ENCODE results near the gene ADGRG1. TPM values are rescaled to one million over a fixed set of nuclear protein-coding genes. Genes with fewer than 3 reads are reported as not detected.

ADGRG1 gene
- total RNA-seq, 2 experiments from 2014 or later = not detected

GRCh38 chr16:57614536-57614935, 13.9 kb upstream of the ADGRG1 start:
- Histone ChIP-seq H2AFZ (ENCODE audit: low read length) (no peak overlapping the region), H3K79me2 (ENCODE audit: insufficient read depth, low read depth, low read length) (no peaks in the 10 kb centered on the region), H3K4me2 (ENCODE audit: low read length) (no peak overlapping the region), H3K27ac (ENCODE audit: low read depth, low read length, poor library complexity, severe bottlenecking) (no peak overlapping the region), H4K20me1 (ENCODE audit: insufficient read depth, low read length) (no peaks in the 10 kb centered on the region), H3K4me3 (ENCODE audit: low read depth, low read length, poor library complexity, severe bottlenecking) (no peak overlapping the region), H3K4me1 (ENCODE audit: insufficient read depth, low read length, poor library complexity, severe bottlenecking) (no peaks in the 10 kb centered on the region), H3K9me3 (ENCODE audit: low read length) (no peaks in the 10 kb centered on the region), H3K36me3 (ENCODE audit: insufficient read depth, low read length) (no peaks in the 10 kb centered on the region), H3K9me2 (ENCODE audit: insufficient read depth, low read length) (no peaks in the 10 kb centered on the region)
- ChIA-PET POLR2A (no interaction called here), CTCF (ENCODE audit: unreplicated experiment) (no interaction called here)
- no TSS peak for BruUV-seq (replicated peaks)
- intact Hi-C loops (cut with micrococcal nuclease; ENCODE audit: unreplicated experiment) = no loop called here
- DNase-seq (ENCODE audit: low spot score) = no peak
- TF ChIP-seq CTCF (conservative IDR thresholded peaks at IDR 0.05; ENCODE audit: low read length) = no peak
- no peak for TF ChIP-seq EZH2phosphoT487 (IDR thresholded peaks at IDR 0.05; ENCODE audit: borderline replicate concordance, low read depth, low read length)

- intact Hi-C loops (cut with micrococcal nuclease; ENCODE audit: unreplicated experiment) = no loop called here
- H3K27ac ChIP-seq (ENCODE audit: low read depth, low read length, poor library complexity, severe bottlenecking) = no peak overlapping the region
- no peak overlapping the region for H2AFZ ChIP-seq (ENCODE audit: low read length)
- H3K9me2 ChIP-seq (ENCODE audit: insufficient read depth, low read length) = no peaks in the 10 kb centered on the region
- DNase-seq (ENCODE audit: low spot score) = no peak
- BruUV-seq (replicated peaks) = no TSS peak
- ChIA-PET CTCF (ENCODE audit: unreplicated experiment) (no interaction called here), POLR2A (interaction anchor here (0.8 kb wide), 1 partner anchor 9 kb away, joined by 3 read pairs; no protein-coding TSS in a partner anchor)
- no peaks in the 10 kb centered on the region for H3K4me1 ChIP-seq (ENCODE audit: insufficient read depth, low read length, poor library complexity, severe bottlenecking)
- H4K20me1 ChIP-seq (ENCODE audit: insufficient read depth, low read length) = no peaks in the 10 kb centered on the region
- TF ChIP-seq EZH2phosphoT487 (IDR thresholded peaks at IDR 0.05; ENCODE audit: borderline replicate concordance, low read depth, low read length) (no peak), CTCF (conservative IDR thresholded peaks at IDR 0.05; ENCODE audit: low read length) (no peak)
- H3K4me2 ChIP-seq (ENCODE audit: low read length) = no peak overlapping the region
- H3K36me3 ChIP-seq (ENCODE audit: insufficient read depth, low read length) = no peaks in the 10 kb centered on the region
- H3K79me2 ChIP-seq (ENCODE audit: insufficient read depth, low read depth, low read length) = no peaks in the 10 kb centered on the region
- H3K4me3 ChIP-seq (ENCODE audit: low read depth, low read length, poor library complexity, severe bottlenecking) = no peak overlapping the region
- no peaks in the 10 kb centered on the region for H3K9me3 ChIP-seq (ENCODE audit: low read length)
Measured at GRCh38 chr16:57614944-57615343, 13.5 kb upstream of the ADGRG1 start.

GRCh38 chr16:57615813-57616212, 12.6 kb upstream of the ADGRG1 start:
- no peak for TF ChIP-seq EZH2phosphoT487 (IDR thresholded peaks at IDR 0.05; ENCODE audit: borderline replicate concordance, low read depth, low read length)
- TF ChIP-seq CTCF (conservative IDR thresholded peaks at IDR 0.05; ENCODE audit: low read length) = no peak
- H3K79me2 ChIP-seq (ENCODE audit: insufficient read depth, low read depth, low read length) = no peaks in the 10 kb centered on the region
- H3K9me2 ChIP-seq (ENCODE audit: insufficient read depth, low read length) = no peaks in the 10 kb centered on the region
- POLR2A ChIA-PET = interaction anchor here (0.7 to 0.8 kb wide), 2 partner anchors 10 to 309 kb away, joined by 3 read pairs; no protein-coding TSS in a partner anchor
- CTCF ChIA-PET (ENCODE audit: unreplicated experiment) = no interaction called here
- H2AFZ ChIP-seq (ENCODE audit: low read length) = no peak overlapping the region
- no peak overlapping the region for H3K4me3 ChIP-seq (ENCODE audit: low read depth, low read length, poor library complexity, severe bottlenecking)
- DNase-seq (ENCODE audit: low spot score) = no peak
- no peak overlapping the region for H3K27ac ChIP-seq (ENCODE audit: low read depth, low read length, poor library complexity, severe bottlenecking)
- no TSS peak for BruUV-seq (replicated peaks)
- no peaks in the 10 kb centered on the region for H3K4me1 ChIP-seq (ENCODE audit: insufficient read depth, low read length, poor library complexity, severe bottlenecking)
- intact Hi-C loops (cut with micrococcal nuclease; ENCODE audit: unreplicated experiment) = no loop called here
- no peaks in the 10 kb centered on the region for H3K9me3 ChIP-seq (ENCODE audit: low read length)
- no peaks in the 10 kb centered on the region for H4K20me1 ChIP-seq (ENCODE audit: insufficient read depth, low read length)
- H3K4me2 ChIP-seq (ENCODE audit: low read length) = no peak overlapping the region
- no peaks in the 10 kb centered on the region for H3K36me3 ChIP-seq (ENCODE audit: insufficient read depth, low read length)

Measured in OCI-LY7 (cell line).